Activated T-cell treated with anti-CD3 and anti-CD28 coated beads for 48 hours (primary cell): ENCODE data around the gene CACUL1.
A peak's percentile ranks its signal among the peaks of the same experiment; 100 is the strongest.
"Not testable (repeated sequence)": the region's sequence is repeated elsewhere in the genome, so short reads cannot be mapped to it uniquely, and the experiment has no call there.

ENCODE experiments used
- DNase-seq: peaks from one replicate; pipeline ENCODE4 v3.0.0-alpha.2; 2020; ENCODE audit warnings: low read depth

CACUL1 gene

DNA sequence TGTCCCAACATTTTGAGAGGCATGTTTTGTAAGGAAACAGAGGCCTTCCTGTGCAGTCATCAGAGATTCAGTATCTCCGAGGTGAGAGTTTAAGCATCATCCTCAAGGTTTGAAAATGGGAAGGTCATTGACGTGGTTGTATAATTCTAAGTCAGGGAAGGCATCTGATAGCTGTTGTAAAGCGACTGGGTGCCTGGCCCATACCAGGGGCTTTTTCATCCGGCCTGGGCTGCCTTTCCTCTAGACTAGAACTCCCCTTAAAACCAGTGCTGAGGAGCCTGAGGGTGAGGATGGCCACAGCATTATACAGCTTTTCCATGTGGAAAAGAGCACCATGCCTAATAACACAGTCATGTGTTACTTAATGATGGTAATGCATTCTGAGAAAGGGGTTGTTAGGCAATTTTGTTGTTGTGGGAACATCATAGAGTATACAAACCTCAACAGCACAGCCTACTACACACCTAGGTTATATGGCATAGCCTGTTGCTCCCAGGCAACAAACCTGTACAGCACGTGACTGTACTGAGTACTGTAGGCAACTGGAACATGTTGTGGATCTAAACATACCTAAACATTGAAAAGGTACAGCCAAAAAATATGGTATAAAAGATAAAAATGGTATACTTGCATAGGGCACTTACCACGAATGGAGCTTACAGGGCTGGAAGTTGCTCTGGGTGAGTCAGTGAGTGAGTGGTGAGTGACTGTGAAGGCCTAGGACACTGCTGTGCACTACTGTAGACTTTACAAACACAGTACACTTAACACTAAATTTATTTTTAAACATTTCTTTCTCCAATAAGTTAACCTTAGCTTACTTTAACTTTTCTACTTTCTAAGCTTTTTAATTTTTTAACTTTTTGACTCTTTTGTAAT is 13.5 kb upstream of the CACUL1 start:
- no peak for DNase-seq

DNA sequence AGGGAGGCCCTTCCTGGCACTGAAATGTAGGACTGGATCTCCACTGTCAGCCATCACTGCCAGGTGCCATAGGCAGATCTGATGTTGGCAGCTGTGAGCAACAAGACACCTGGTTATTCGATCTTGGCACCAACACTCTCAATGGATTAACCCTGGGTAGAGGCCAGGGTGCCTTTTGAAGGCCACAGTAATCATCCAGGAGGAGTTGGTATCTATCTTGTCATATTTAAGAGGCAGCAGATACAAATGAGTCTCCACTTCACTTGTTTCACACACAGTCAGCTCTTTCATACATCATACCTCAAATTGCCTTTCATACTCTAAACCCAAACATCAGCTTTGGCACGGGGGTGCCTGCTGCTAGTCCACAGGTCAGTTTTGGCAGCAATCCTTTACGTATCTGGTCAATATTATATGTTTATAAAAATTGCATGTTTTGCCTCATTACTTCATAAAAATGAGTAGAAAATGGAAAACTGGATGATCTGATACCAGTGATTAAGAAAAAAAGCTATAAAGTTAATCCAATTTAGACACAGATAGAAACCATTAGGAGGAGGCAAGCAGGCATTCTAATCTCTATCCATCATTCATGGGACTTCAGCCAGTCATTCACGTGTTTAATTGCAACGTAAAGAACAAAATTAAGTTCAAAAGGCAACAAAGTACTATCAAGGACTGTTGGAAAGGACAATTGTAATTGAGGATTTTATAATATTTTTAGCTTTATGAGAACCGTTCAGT is 12.7 kb upstream of the CACUL1 start:
- no peak for DNase-seq

DNA sequence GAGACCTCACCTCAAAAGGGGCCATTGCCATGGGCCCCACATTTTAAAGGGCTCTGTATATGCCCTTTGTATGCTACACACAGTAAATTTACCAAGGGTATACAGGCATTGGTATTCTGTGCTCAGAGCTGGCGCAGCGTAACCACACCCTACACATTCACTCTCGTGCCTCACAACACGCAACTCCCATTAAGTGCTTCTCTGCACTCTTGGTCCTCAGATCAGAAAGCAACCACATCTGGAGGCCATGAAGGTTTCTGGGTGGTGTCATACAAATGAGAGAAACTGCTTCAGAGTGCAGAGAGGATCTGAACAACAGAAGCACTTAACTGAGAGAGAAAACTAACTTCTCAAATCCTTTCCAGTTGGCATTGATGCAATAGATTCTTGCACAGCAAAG is 9.4 kb upstream of the CACUL1 start:
- no peak for DNase-seq

DNA sequence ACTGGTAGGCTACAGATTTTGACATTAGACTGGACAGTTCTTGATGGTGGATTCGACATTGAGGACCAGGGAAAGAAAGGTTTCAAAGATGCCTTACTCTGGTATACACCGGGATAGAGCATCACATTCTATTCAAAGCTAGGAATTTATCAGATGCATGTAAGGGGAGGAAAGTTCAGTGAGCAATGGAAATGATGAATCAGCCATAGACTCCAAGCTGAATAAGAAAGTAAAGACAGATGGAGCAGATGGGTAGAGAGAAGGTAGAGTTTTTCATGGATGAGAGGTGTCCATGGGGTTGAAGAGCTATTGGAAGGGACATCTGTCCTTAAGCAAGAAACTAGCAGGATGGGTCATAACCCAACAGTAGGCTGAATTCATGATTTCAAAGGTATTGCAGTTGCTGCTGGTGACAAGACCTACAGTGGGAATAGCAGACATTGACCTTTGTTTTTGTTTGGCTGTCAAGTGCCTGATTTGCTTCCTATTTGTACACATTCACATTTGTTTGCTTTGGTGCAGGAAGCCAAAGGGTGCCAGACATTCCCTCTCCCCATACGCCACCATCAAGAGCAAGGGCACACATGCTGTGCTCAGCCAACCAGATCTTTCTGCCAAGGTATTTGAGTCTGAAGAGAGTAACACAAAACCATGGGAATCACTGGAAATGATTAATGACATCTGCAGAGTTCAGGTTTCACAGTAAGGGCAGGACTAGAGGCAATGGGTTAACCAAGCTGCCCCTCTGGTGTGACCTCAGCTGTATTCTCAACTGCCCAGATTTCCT is 8.6 kb upstream of the CACUL1 start:
- DNase-seq, result no peak

DNA sequence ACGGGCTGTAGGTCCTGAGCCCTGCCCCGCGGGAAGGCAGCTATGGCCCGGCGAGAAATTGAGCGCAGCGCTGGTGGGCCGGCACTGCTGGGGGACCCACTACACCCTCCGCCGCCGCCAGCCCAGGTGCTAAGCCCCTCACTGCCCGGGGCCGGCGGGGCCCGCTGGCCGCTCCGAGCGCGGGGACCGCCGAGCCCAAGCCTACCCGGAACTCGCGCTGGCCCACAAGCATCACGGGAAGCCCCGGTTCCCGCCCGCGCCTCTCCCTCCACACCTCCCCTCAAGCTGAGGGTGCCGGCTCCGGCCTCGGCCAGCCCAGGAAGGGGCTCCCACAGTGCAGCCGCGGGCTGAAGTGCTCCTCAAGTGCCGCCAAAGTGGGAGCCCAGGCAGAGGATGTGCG is 5.5 kb upstream of the CACUL1 start:
- DNase-seq, result no peak

DNA sequence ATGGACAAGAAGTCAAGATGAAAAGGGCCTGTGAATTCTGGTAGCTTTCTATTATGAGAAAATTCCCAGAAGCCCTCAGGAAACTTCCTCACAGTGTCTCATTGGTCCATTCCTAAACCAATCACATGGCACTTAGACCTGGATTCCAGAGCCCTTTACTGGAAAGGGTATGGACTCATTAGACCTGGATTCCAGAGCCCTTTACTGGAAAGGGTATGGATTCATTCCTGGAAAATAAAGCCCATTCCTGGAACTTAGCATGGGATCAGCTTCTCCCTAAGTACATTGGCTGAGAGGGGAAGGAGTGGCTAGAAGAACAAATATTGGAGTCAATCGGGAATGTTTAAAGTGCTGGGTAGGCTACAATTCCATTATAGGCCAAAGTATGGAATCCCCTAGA is 3.7 kb upstream of the CACUL1 start:
- no peak for DNase-seq

DNA sequence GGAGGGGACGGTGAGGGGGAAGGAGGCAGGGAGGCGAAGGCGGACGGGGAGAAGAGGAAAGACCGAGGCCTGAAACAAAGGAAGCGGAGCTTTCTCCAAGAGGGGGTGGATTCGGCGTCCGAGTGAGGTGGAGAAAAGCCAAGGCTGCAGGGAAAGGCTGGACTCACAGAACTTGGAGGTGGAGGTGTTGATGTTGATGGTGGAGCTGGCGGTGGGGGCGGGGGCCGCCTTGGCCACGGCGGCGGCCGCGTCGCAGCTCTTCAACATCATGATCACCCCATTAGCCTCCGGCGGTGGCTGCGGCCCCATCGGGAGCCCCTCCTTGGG is 578 bp downstream of the CACUL1 start:
- DNase-seq, result peak; percentile 22

DNA sequence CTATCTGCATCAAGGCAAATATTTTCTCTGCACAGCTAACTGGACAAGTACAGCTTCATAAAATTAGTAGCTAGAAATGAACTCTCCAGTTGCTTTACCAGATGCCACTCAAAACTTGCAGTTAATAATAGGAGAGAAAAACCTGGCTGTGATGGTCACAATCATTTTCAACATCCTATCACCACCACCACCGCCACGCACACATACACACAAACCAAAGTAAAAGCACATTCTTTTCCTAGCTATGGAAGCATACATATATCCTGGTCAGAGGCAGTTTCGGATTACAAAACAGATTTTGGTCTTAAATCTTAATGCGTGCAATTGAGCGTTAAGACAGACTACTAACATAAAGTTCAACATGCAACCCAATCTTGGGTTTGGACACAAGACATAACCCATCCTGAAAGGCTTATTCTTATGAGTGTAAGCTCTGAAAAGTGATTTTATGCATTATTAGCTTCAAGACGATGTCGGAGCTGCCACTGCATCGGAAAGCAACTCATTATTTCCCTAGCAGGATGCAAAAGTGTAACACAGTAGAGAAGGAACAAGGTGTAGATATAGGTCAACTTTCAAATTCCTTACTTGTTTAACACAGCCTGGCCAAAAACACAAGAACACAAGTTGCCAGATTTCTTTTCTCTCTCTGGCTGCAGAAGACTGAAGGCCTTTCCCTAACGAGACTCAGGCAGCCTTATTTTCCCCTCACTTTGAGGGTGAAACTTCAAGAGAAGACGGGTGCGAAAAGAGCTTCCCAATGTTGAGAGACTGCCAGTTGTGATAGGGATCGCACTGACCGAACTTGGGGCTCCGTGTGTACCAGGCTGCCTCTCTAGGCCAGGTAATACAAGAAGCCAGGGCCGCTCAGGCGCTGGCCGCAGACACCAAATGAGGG is 1.2 kb downstream of the CACUL1 start:
- DNase-seq, result no peak

DNA sequence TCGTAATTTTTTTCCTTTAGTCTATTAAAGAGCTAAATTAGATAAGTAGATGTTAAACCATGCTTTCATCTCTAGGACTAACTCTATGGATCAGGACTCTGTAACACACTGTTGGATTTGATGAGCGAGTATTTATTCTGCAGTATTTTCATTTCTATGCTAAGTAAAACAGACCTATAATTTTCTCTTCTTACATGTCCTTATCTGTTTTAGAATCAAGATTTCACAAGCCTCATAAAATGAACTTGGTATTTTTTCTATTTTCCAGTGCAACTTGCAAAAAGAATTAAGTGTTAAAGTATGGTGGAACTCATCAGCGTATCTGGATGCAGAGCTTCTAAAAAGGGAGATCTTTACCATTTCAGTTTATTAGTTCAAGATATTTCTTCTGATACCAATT is 2.4 kb downstream of the CACUL1 start:
- DNase-seq, result no peak

DNA sequence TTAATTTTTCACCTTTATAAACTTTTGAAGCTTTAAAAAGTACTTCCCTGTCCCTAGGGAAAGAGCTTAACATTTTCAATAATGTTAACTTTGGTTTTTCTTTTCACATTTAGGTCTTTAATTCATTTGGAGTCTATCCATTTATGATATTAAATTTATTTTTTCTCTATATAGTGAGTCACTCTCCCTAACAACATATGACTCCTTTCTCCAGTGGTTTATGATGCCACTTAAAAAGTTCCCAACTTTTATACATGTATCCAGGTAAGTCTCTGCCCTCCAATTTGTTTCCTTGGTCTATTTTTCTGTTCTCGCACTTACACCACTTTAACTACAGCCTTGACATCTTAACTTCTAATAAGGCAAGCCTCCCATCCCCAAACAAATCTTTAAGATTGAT is 3.5 kb downstream of the CACUL1 start:
- no peak for DNase-seq

DNA sequence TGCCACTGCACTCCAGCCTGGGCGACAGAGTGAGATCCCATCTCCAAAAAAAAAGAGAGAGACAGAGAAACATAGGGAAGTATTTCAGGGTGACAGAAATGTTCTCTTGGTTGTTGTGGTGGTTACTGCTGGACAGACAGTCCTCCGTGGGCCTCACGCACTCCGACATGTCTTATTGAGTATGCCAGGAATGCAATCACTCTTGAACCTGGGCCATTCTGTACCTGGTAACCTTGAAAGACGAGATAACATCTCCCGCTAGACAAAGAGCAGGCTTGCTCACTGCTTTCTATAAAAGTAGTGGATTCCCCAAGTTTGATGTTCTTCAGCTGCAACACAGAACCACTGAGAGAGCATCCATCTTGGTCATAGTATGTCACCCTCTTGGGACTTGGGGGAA is 6.7 kb downstream of the CACUL1 start:
- DNase-seq, result no peak

DNA sequence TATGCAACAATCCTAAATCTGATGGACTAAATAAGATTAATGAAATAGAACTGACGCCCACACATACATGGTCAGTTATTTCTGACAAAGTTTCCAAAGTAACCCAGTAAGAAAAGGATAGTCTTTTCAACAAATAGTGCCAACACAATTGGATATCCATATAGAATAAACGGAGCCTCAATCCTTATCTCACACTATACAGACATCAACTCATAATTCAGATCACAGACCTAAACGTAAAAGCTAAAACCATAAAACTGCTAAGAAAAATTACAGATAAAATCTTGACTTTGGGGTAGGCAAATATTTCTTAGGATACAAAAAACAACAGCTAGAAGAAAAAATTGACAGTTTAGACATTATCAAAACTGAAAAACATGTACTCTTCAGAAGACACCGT is 8.5 kb downstream of the CACUL1 start:
- DNase-seq, result no peak

DNA sequence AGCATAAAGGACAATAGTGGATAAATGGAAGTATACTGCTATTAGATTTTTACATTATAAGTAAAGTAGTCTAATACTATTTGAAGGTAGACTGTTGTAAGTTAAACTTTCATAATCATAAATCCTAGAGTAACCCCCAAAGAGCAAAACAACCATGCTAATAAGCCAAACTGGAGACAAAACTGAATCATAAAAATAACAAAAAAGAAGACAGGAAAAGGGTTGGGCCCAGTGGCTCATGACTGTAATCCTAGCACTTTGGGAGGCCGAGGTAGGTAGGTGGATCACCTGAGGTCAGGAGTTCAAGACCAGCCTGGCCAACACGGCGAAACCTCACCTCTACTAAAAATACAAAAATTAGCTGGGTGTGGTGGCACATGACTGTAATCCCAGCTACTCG is 9.7 kb downstream of the CACUL1 start:
- DNase-seq, result no peak

DNA sequence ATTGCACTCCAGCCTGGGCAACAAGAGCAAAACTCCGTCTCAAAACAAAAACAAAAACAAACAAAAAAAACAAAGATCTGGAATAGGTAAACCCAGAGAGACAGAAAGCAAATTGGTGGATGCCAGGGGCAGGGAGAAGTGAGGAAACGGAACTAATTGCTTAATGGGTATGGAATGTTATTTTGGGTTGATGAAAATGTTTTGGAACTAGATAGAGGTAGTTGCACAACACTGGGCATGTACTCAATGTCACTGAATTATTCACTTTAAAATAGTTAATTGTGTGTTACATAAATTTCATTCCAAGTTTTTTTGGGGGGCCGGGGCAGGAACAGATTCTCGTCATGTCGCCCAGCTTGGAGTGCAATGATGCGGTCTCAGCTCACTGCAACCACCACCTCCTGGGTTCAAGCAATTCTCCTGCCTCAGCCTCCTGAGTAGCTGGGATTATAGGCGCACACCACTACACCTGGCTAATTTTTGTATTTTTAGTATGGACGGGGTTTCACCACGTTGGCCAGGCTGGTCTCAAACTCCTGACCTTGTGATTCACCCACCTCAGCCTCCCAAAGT is 10.3 kb downstream of the CACUL1 start:
- DNase-seq, result not testable (repeated sequence)

DNA sequence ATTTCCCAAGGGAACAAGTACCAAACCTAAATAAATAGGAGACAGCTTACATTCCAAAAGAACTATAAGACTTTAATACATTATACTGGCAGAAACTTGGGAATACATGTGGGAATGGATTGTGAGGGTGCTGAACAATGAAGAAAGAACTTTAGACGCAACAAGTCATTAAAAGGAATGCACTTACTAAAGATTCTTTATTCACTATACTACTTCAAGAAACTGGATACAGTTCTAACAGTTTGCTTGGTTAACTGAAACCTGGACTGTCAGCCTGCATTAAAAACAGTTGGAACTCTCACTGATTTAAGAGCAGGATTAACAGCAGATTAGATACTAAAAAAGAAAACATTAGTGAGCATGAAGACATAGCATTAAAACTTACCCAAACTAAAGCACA is 12.0 kb downstream of the CACUL1 start:
- DNase-seq, result no peak

DNA sequence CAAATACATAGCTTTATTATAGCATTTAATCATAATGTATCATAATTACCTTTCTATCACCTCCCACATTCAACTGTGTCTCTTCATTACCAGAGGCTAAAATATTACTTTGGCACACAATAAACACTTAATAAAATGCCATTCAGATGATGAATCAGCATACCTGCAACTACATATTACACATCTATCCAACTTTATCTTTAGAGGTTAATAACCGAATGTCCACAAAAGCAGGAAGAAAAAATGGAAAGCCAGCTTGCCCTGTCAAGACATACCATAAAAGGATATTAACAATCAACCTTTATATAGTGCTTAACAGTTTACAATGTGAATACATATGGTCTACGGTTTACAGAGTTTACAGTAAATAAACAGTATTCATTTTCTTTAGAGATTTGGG is 12.7 kb downstream of the CACUL1 start:
- DNase-seq, result no peak

DNA sequence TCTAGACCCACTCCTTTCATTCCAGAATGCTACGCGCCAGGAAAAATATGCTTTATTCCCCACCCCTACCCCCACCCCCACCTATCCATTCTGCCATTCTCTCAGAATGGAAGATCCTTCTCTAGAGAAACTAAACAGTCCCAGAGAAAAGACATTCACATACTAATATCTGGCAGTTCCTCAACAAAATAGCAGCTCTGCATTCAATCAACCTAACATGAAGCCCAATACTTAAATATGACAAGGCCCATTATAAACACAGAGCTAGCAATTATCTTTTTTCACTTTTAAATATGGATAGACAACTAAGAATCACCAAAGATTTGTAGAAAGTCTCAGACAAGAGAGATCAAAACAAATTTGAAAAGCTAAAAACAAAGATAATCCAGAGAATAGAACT is 16.4 kb downstream of the CACUL1 start:
- no peak for DNase-seq

DNA sequence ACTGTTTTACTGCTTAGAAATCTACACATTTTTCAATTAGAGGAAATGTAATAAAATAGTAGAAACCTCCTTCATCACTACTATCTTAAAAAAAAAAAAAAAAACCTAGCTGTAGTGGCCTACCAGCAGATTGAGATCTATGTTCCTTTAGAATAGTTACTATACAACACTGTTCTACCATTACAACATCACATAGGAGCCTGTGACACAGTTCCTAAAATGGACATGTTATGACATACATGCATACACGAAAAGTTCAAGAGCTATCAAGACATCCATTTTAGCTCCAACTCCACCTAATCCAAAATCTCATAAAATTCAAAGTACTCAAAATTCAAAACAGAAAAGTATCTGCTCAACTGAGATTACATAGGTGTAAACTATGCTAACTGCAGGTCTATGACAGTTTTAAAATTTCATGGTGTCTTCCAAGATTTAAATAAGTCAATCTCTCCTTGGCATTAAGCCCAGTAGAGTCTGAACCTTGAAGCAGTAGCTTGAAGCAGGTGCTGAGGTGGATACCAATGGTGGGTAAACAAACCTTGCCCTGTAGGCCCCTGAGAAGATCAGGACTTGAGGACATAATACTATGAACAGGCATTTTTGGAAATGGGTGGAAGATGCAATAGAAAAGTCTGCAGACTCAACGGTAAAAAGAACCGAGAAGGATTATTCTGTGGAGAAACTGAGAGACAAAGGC is 17.0 kb downstream of the CACUL1 start:
- DNase-seq, result no peak

DNA sequence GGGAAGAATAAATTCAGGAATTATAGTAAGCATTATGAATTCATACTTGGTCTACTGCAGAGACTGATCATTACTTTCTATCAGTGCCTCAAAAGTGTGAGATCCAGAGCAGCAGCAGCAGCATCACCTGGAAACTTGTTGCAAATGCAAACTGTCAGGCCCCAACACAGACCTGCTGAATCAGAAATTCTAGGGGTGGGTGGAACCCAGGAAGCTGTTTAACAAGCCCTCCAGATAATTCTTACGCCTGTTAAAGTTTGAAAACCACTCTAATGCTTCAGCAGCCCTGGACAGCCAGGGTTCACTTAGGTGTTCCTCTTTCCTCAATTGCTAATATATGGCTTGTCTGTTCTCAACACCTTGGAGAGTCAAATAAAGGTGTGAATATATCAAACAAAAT is 19.5 kb downstream of the CACUL1 start:
- DNase-seq, result no peak

DNA sequence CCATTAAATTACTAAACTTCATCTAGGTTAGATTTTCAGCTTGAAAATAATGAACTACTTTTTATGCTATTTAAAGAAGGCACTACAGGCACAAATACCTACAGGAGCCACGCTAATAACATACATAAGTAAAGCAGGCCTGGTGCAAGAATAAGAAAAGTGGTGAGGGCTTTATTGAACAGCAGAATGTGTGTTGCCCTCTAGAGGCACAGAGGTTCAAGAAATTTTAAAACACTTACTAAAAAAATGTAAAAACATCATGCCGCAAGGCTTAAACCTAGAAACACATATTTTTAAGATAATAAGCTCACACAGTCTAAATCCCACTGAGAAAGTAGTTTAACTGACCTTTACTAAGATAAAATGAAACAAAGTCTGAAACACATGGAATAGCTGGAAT is 20.3 kb downstream of the CACUL1 start:
- no peak for DNase-seq
